T1000 (cell line): ENCODE measurements around the gene METTL23.
"Not testable (repeated sequence)": the region's sequence is repeated elsewhere in the genome, so short reads cannot be mapped to it uniquely, and the experiment has no call there.

Source experiments
- DNase-seq: peaks from one replicate; lab custom pipeline; 2025; ENCODE audit warnings: mixed read lengths; lab: John Stamatoyannopoulos, UW

The METTL23 gene

GRCh38 chr17:76695059-76695831, 31.4 kb upstream of the METTL23 start:
- no peak for DNase-seq

GRCh38 chr17:76696763-76697701, 29.6 kb upstream of the METTL23 start:
- DNase-seq: peak; percentile 30

- no peak for DNase-seq
These were observed 28.8 kb upstream of the METTL23 start for GRCh38 chr17:76697702-76698465.

- not testable (repeated sequence) for DNase-seq
These were observed 28.1 kb upstream of the METTL23 start for GRCh38 chr17:76698466-76698977.

- no peak for DNase-seq
These were observed 26.4 kb upstream of the METTL23 start for GRCh38 chr17:76700270-76700616.

GRCh38 chr17:76700617-76701470, 25.8 kb upstream of the METTL23 start:
- DNase-seq: no peak

- DNase-seq: no peak
These were observed 25.1 kb upstream of the METTL23 start for GRCh38 chr17:76701471-76701967.

GRCh38 chr17:76702076-76702475, 24.6 kb upstream of the METTL23 start:
- DNase-seq: no peak

- DNase-seq: no peak
These were observed 23.6 kb upstream of the METTL23 start for GRCh38 chr17:76702941-76703637.

GRCh38 chr17:76704805-76705204, 21.8 kb upstream of the METTL23 start:
- no peak for DNase-seq

- DNase-seq: no peak
These were observed 19.8 kb upstream of the METTL23 start for GRCh38 chr17:76706817-76707216.

GRCh38 chr17:76707985-76708807, 18.4 kb upstream of the METTL23 start:
- DNase-seq: no peak

- peak; percentile 91 for DNase-seq
These were observed 17.3 kb upstream of the METTL23 start for GRCh38 chr17:76709077-76709950.

- DNase-seq: not testable (repeated sequence)
These were observed 16.4 kb upstream of the METTL23 start for GRCh38 chr17:76709951-76710862.

GRCh38 chr17:76710863-76711611, 15.6 kb upstream of the METTL23 start, which contains the start of gene MXRA7:
MXRA7 (minus strand) TSS chr17:76710965; CDS start chr17:76710946, 19 bp downstream.
- peak; percentile 71 for DNase-seq

GRCh38 chr17:76712321-76712720, 14.3 kb upstream of the METTL23 start:
- not testable (repeated sequence) for DNase-seq
